HepG2 (cell line): Measurements from ENCODE around the gene FOXA1. TPM values are rescaled to one million over a fixed set of nuclear protein-coding genes. Genes with fewer than 3 reads are reported as not detected.

Experiments
- BCL6 ChIP-seq: IDR thresholded peaks from 2 replicates; pipeline ENCODE4 v1.6.1; 2016; ENCODE audit warnings: missing genetic modification reagents, missing compliant biosample characterization
- ERF ChIP-seq: IDR thresholded peaks from 2 replicates; pipeline ENCODE4 v1.6.1; 2018; ENCODE audit warnings: missing biosample characterization, missing genetic modification reagents
- FLYWCH1 ChIP-seq: sonication (generic); formaldehyde crosslinking; IDR thresholded peaks from 2 replicates; pipeline ENCODE4 v1.8.1; 2023; ENCODE audit warnings: mild to moderate bottlenecking, missing genetic modification reagents
- FOXC1 ChIP-seq: sonication (generic); formaldehyde crosslinking; IDR thresholded peaks from 2 replicates; pipeline ENCODE4 v1.8.0; 2022; ENCODE audit warnings: mild to moderate bottlenecking, missing genetic modification reagents, borderline replicate concordance
- GATAD1 ChIP-seq: IDR thresholded peaks from 2 replicates; pipeline ENCODE4 v1.6.1; 2016; ENCODE audit warnings: missing genetic modification reagents, missing compliant biosample characterization
- GTF3A ChIP-seq: sonication (generic); formaldehyde crosslinking; conservative IDR thresholded peaks from 2 replicates; pipeline ENCODE4 v1.4.0; 2020; ENCODE audit warnings: mild to moderate bottlenecking, missing genetic modification reagents
- HES4 ChIP-seq: sonication (generic); formaldehyde crosslinking; IDR thresholded peaks from 2 replicates; pipeline ENCODE4 v1.9.0; 2021; ENCODE audit warnings: mild to moderate bottlenecking, missing genetic modification reagents, borderline replicate concordance
- HIVEP1 ChIP-seq: sonication (generic); formaldehyde crosslinking; IDR thresholded peaks from 2 replicates; pipeline ENCODE4 v1.4.0; 2020; ENCODE audit warnings: mild to moderate bottlenecking, missing genetic modification reagents
- HMG20B ChIP-seq: conservative IDR thresholded peaks from 2 replicates; pipeline ENCODE4 v1.6.1; 2016; ENCODE audit warnings: missing genetic modification reagents, missing compliant biosample characterization
- HNRNPLL ChIP-seq: fragments of 200-400 bp; formaldehyde crosslinking; IDR thresholded peaks from 2 replicates; pipeline ENCODE4 v1.6.1; 2017; ENCODE audit warnings: mild to moderate bottlenecking, low read depth, low read length; ENCODE audit not compliant: poor library complexity, severe bottlenecking
- KAT2B ChIP-seq: fragments of 150-350 bp; IDR thresholded peaks from 2 replicates; pipeline ENCODE4 v1.6.1; 2014; ENCODE audit warnings: low read depth, low read length, borderline replicate concordance
- MTA1 ChIP-seq: sonication (generic); formaldehyde crosslinking; IDR thresholded peaks from 2 replicates; pipeline ENCODE4 v1.4.0; 2020; ENCODE audit warnings: missing genetic modification reagents, mild to moderate bottlenecking, borderline replicate concordance
- MTF2 ChIP-seq: sonication (generic); formaldehyde crosslinking; IDR thresholded peaks from 2 replicates; pipeline ENCODE4 v1.5.0; 2020; ENCODE audit warnings: missing genetic modification reagents, borderline replicate concordance
- NFIC ChIP-seq: IDR thresholded peaks from 2 replicates; pipeline ENCODE4 v1.6.1; 2012; ENCODE audit warnings: mild to moderate bottlenecking, low read length, inconsistent platforms
- NR2F6 ChIP-seq, 2 experiments: IDR thresholded peaks; 2 replicates each; pipeline ENCODE4 v1.6.1; 2016; ENCODE audit warnings: antibody characterized with exemption in 1 of 2, mild to moderate bottlenecking in 1 of 2
- POLR2A ChIP-seq, 2 experiments: IDR thresholded peaks; 2 replicates each; pipeline ENCODE4 v1.6.1; 2011; ENCODE audit warnings: low read depth in 2 of 2, low read length in 2 of 2, mild to moderate bottlenecking in 1 of 2, moderate library complexity in 1 of 2; ENCODE audit not compliant: insufficient read depth in 1 of 2
- SP1 ChIP-seq, 2 experiments: fragments of 450-650 bp in 1 of 2; sonication (generic) in 1 of 2; formaldehyde crosslinking in 1 of 2; IDR thresholded peaks; 2 replicates each; pipeline versions ENCODE4 v1.4.0 to v1.6.1; 2016 to 2020; ENCODE audit warnings: missing genetic modification reagents in 1 of 2
- TSC22D2 ChIP-seq: sonication (generic); formaldehyde crosslinking; IDR thresholded peaks from 2 replicates; pipeline ENCODE4 v1.5.1; 2020; ENCODE audit warnings: missing genetic modification reagents, mild to moderate bottlenecking, borderline replicate concordance
- ZBTB20 ChIP-seq: sonication (generic); formaldehyde crosslinking; IDR thresholded peaks from 2 replicates; pipeline ENCODE4 v1.8.1; 2023; ENCODE audit warnings: missing genetic modification reagents, low read depth, mild to moderate bottlenecking, borderline replicate concordance
- ZBTB4 ChIP-seq: sonication (generic); formaldehyde crosslinking; IDR thresholded peaks from 2 replicates; pipeline ENCODE4 v1.4.0; 2020; ENCODE audit warnings: missing genetic modification reagents, mild to moderate bottlenecking, borderline replicate concordance
- ZNF331 ChIP-seq: sonication (generic); formaldehyde crosslinking; IDR thresholded peaks from 2 replicates; pipeline ENCODE4 v1.4.0; 2020; ENCODE audit warnings: missing genetic modification reagents
- ZNF335 ChIP-seq: sonication (generic); formaldehyde crosslinking; IDR thresholded peaks from 2 replicates; pipeline ENCODE4 v1.4.0; 2020; ENCODE audit warnings: missing genetic modification reagents
- ZNF740 ChIP-seq: sonication (generic); formaldehyde crosslinking; IDR thresholded peaks from 2 replicates; pipeline ENCODE4 v1.4.0; 2020; ENCODE audit warnings: missing genetic modification reagents
- polyA plus RNA-seq, 8 experiments: library from polyadenylated mRNA; depleted of rRNA in 3 of 8; stranded (reverse) in 7 of 8; unstranded in 1 of 8; fragments of >200 nt; fragmentation: Illumina TruSeq in 4 of 8; extraction: Trizol in 4 of 8; gene quantifications; 2 replicates each; pipeline versions ENCODE4 v1.2.1 to v1.2.3, GENCODE V29; 2011 to 2016; ENCODE audit warnings: low read depth in 4 of 8, missing spikeins in 1 of 8, mixed read lengths in 1 of 8; ENCODE audit not compliant: insufficient read depth in 1 of 8
- total RNA-seq, 5 experiments: library from RNA; depleted of rRNA; stranded (reverse); fragments of >200 nt; fragmentation: Illumina TruSeq; extraction: Trizol; gene quantifications; 2 replicates each; pipeline ENCODE4 v1.2.3, GENCODE V29; 2016; ENCODE audit warnings: low read depth in 1 of 5
- TF ChIP-seq, protein P1 (sequence below): sonication (generic); formaldehyde crosslinking; IDR thresholded peaks from 2 replicates; pipeline ENCODE4 v1.5.1; 2020; ENCODE audit warnings: missing genetic modification reagents, mild to moderate bottlenecking, borderline replicate concordance
- TF ChIP-seq, protein P2 (sequence below): sonication (generic); formaldehyde crosslinking; IDR thresholded peaks from 2 replicates; pipeline ENCODE4 v1.4.0; 2020; ENCODE audit warnings: mild to moderate bottlenecking, missing genetic modification reagents

The FOXA1 gene
- total and polyA plus RNA-seq, 2 of the 13 experiments (the other 11 are each of a cell fraction or from before 2014, with no cell fraction given) = 43.4 to 58.6 TPM

- TF ChIP-seq ERF = no peak
- TF ChIP-seq HMG20B (CRISPR knock-in tag) = no peak
- no peak for TF ChIP-seq SP1 (IDR thresholded peaks at IDR 0.05)
- TF ChIP-seq SP1 (CRISPR knock-in tag; IDR thresholded peaks at IDR 0.05) = no peak
- TF ChIP-seq MTA1 (CRISPR knock-in tag) = no peak
- TF ChIP-seq, protein P1, sequence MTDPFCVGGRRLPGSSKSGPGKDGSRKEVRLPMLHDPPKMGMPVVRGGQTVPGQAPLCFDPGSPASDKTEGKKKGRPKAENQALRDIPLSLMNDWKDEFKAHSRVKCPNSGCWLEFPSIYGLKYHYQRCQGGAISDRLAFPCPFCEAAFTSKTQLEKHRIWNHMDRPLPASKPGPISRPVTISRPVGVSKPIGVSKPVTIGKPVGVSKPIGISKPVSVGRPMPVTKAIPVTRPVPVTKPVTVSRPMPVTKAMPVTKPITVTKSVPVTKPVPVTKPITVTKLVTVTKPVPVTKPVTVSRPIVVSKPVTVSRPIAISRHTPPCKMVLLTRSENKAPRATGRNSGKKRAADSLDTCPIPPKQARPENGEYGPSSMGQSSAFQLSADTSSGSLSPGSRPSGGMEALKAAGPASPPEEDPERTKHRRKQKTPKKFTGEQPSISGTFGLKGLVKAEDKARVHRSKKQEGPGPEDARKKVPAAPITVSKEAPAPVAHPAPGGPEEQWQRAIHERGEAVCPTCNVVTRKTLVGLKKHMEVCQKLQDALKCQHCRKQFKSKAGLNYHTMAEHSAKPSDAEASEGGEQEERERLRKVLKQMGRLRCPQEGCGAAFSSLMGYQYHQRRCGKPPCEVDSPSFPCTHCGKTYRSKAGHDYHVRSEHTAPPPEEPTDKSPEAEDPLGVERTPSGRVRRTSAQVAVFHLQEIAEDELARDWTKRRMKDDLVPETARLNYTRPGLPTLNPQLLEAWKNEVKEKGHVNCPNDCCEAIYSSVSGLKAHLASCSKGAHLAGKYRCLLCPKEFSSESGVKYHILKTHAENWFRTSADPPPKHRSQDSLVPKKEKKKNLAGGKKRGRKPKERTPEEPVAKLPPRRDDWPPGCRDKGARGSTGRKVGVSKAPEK (CRISPR knock-in tag) = no peak
- TF ChIP-seq TSC22D2 = no peak
- TF ChIP-seq KAT2B = no peak
- TF ChIP-seq FOXC1 = no peak
- TF ChIP-seq FLYWCH1 (CRISPR knock-in tag) = no peak
- no peak for TF ChIP-seq NR2F6 (IDR thresholded peaks at IDR 0.05)
- TF ChIP-seq NR2F6 (CRISPR knock-in tag; IDR thresholded peaks at IDR 0.05) = no peak
- TF ChIP-seq HNRNPLL = no peak
- TF ChIP-seq ZBTB20 (CRISPR knock-in tag) = no peak
- TF ChIP-seq ZNF740 (CRISPR knock-in tag) = peak; percentile 26; the same call in 1 of the 2 replicates
- TF ChIP-seq ZNF335 (CRISPR knock-in tag) = no peak
- TF ChIP-seq GTF3A (CRISPR knock-in tag) = no peak
- TF ChIP-seq, protein P2, sequence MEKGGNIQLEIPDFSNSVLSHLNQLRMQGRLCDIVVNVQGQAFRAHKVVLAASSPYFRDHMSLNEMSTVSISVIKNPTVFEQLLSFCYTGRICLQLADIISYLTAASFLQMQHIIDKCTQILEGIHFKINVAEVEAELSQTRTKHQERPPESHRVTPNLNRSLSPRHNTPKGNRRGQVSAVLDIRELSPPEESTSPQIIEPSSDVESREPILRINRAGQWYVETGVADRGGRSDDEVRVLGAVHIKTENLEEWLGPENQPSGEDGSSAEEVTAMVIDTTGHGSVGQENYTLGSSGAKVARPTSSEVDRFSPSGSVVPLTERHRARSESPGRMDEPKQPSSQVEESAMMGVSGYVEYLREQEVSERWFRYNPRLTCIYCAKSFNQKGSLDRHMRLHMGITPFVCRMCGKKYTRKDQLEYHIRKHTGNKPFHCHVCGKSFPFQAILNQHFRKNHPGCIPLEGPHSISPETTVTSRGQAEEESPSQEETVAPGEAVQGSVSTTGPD = no peak
- TF ChIP-seq POLR2A (IDR thresholded peaks at IDR 0.05; ENCODE audit: insufficient read depth in 1 of 2, low read depth in 2 of 2, low read length in 2 of 2) = no peak
- no peak for TF ChIP-seq ZNF331
- TF ChIP-seq MTF2 (CRISPR knock-in tag) = no peak
- no peak for TF ChIP-seq HES4
- TF ChIP-seq GATAD1 (CRISPR knock-in tag) = no peak
- TF ChIP-seq NFIC = no peak
- peak; percentile 60; the same call in 1 of the 2 replicates for TF ChIP-seq ZBTB4 (CRISPR knock-in tag)
- TF ChIP-seq BCL6 = no peak
- TF ChIP-seq HIVEP1 (CRISPR knock-in tag) = peak; percentile 18; the same call in 1 of the 2 replicates
These were observed 2.5 kb upstream of the FOXA1 start (continued) for GRCh38 chr14:37597538-37597913.
